Cardiac septum (tissue), 1 donor: ENCODE measurements around the gene ENKUR. TPM values are rescaled to one million over a fixed set of nuclear protein-coding genes. Genes with fewer than 3 reads are reported as not detected.

Experiments used
- DNase-seq: peaks from one replicate; pipeline ENCODE4 v3.0.0-alpha.2; 2020; ENCODE audit warnings: low spot score
- intact Hi-C: fragments of 100-400 bp; cut with DNase I; formaldehyde crosslinking; loops from one replicate; pipeline ENCODE4 v1.14.0; 2022
- long read RNA-seq: library from polyadenylated mRNA; unstranded; transcript quantifications from one replicate; pipeline ENCODE4 v2.0.0, GENCODE V29; 2021
- total RNA-seq: library from RNA; stranded (reverse); fragmentation: NEBNext Ultra II Directional; extraction: Animal tissue kit (Norgen Biotek cat#: 25700); gene quantifications from one replicate; pipeline ENCODE4 v1.2.1, GENCODE V29; 2021
- donor health status: DM: no; HTN: no; CAD: no.

ENKUR gene
- total RNA-seq, result not detected
- long read RNA-seq, partial matches to known transcripts, result 0 of 2 reads
- long read RNA-seq, other reads (novel, unspliced or antisense), result 2 of 2 reads

GRCh38 chr10:25015828-25016375 is at the start of gene ENKUR:
ENKUR (minus strand) TSS chr10:25016158; CDS start chr10:25015936, 222 bp downstream.
- intact Hi-C loops, result loop anchor here (2.0 kb wide), 1 partner anchor 293 kb away; the partner anchor contains the start of gene ARHGAP21
- DNase-seq, result peak; percentile 87

GRCh38 chr10:25064401-25064800 is 48.4 kb upstream of the ENKUR start:
- intact Hi-C loops, result no loop called here
- no peak for DNase-seq

GRCh38 chr10:25063644-25064043 is 47.7 kb upstream of the ENKUR start:
- no peak for DNase-seq
- intact Hi-C loops, result no loop called here

- intact Hi-C loops, result no loop called here
Observed at GRCh38 chr10:25063157-25063556, 47.2 kb upstream of the ENKUR start.

GRCh38 chr10:25061711-25062449 is 45.9 kb upstream of the ENKUR start:
- intact Hi-C loops, result no loop called here
- no peak for DNase-seq

More at GRCh38 chr10:25063157-25063556, 47.2 kb upstream of the ENKUR start:
- no peak for DNase-seq

GRCh38 chr10:25061125-25061524 is 45.2 kb upstream of the ENKUR start:
- DNase-seq, result no peak
- intact Hi-C loops, result no loop called here

GRCh38 chr10:25059990-25060389 is 44.0 kb upstream of the ENKUR start:
- intact Hi-C loops, result no loop called here

GRCh38 chr10:25057886-25058285 is 41.9 kb upstream of the ENKUR start:
- DNase-seq, result no peak
- intact Hi-C loops, result no loop called here

More at GRCh38 chr10:25059990-25060389, 44.0 kb upstream of the ENKUR start:
- DNase-seq, result no peak

GRCh38 chr10:25056726-25057125 is 40.8 kb upstream of the ENKUR start:
- DNase-seq, result no peak
- intact Hi-C loops, result no loop called here

GRCh38 chr10:25052012-25052411 is 36.1 kb upstream of the ENKUR start:
- DNase-seq, result no peak
- intact Hi-C loops, result no loop called here

- intact Hi-C loops, result no loop called here
- DNase-seq, result no peak
Observed at GRCh38 chr10:25050402-25050801, 34.4 kb upstream of the ENKUR start.

GRCh38 chr10:25049966-25050365 is 34.0 kb upstream of the ENKUR start:
- DNase-seq, result no peak
- intact Hi-C loops, result no loop called here

GRCh38 chr10:25048450-25048849 is 32.5 kb upstream of the ENKUR start:
- intact Hi-C loops, result no loop called here
- no peak for DNase-seq

- intact Hi-C loops, result no loop called here
- no peak for DNase-seq
Observed at GRCh38 chr10:25047591-25048301, 31.8 kb upstream of the ENKUR start.

GRCh38 chr10:25047088-25047487 is 31.1 kb upstream of the ENKUR start:
- DNase-seq, result no peak
- intact Hi-C loops, result no loop called here

GRCh38 chr10:25046641-25047040 is 30.7 kb upstream of the ENKUR start:
- DNase-seq, result no peak
- intact Hi-C loops, result no loop called here

- intact Hi-C loops, result no loop called here
Observed at GRCh38 chr10:25039531-25039930, 23.6 kb upstream of the ENKUR start.

GRCh38 chr10:25038325-25038724 is 22.4 kb upstream of the ENKUR start:
- intact Hi-C loops, result no loop called here
- no peak for DNase-seq

More at GRCh38 chr10:25039531-25039930, 23.6 kb upstream of the ENKUR start:
- no peak for DNase-seq

GRCh38 chr10:25036381-25036780 is 20.4 kb upstream of the ENKUR start:
- intact Hi-C loops, result no loop called here
- no peak for DNase-seq

- intact Hi-C loops, result no loop called here
Observed at GRCh38 chr10:25029519-25029918, 13.6 kb upstream of the ENKUR start.

GRCh38 chr10:25028711-25029110 is 12.8 kb upstream of the ENKUR start:
- DNase-seq, result no peak
- intact Hi-C loops, result no loop called here

More at GRCh38 chr10:25029519-25029918, 13.6 kb upstream of the ENKUR start:
- no peak for DNase-seq
